Mammary epithelial cell (primary cell): Measurements from ENCODE around the gene SRRT.

ENCODE experiments used
- CTCF ChIP-seq, 2 donors: IDR thresholded peaks in 1 of 2; conservative IDR thresholded peaks in 1 of 2; 2 replicates each; pipeline ENCODE4 v1.5.1; 2011 to 2012; ENCODE audit warnings: inconsistent platforms in 2 of 2, low read length in 2 of 2, mild to moderate bottlenecking in 2 of 2, control low read depth in 1 of 2, low read depth in 1 of 2; ENCODE audit not compliant: insufficient read depth in 1 of 2; ENCODE audit errors: extremely low read depth in 1 of 2
- EZH2 ChIP-seq: IDR thresholded peaks from 2 replicates; pipeline ENCODE4 v1.6.1; 2012; ENCODE audit warnings: low read length, inconsistent platforms, borderline replicate concordance

- TF ChIP-seq CTCF (conservative IDR thresholded peaks at IDR 0.05 in 1 of 2, IDR thresholded peaks at IDR 0.05 in 1 of 2; ENCODE audit: extremely low read depth in 1 of 2, insufficient read depth in 1 of 2, low read depth in 1 of 2, low read length in 2 of 2): no peak
- no peak for TF ChIP-seq EZH2
Observed at GRCh38 chr7:100914208-100914878, 39.4 kb downstream of the SRRT start.
